Common myeloid progenitor, CD34-positive (primary cell): ENCODE data around the gene PCDH9.
"Not testable (repeated sequence)": the region's sequence is repeated elsewhere in the genome, so short reads cannot be mapped to it uniquely, and the experiment has no call there.

ENCODE experiments used
- CTCF ChIA-PET: fragments of 350-600 bp; sonication (Branson Sonifier 250); formaldehyde crosslinking; loops from one replicate; lab custom pipeline; 2021; ENCODE audit warnings: antibody characterized with exemption; lab: Charles Lee
- POLR2A ChIA-PET: fragments of 350-600 bp; sonication (Branson Sonifier 250); formaldehyde crosslinking; loops from one replicate; lab custom pipeline; 2021; ENCODE audit warnings: antibody characterized with exemption; lab: Charles Lee
- DNase-seq, 3 donors: peaks; one replicate each; pipeline versions ENCODE4 v3.0.0 to v3.0.0-alpha.2; 2013
- H3K27ac ChIP-seq, 2 experiments: 1 replicate in 1 of 2; 2 replicates in 1 of 2; pipeline ENCODE4 v1.7.0; 2013; ENCODE audit warnings: inconsistent platforms in 2 of 2, low read length in 2 of 2, mild to moderate bottlenecking in 2 of 2, low read depth in 1 of 2, moderate library complexity in 1 of 2; ENCODE audit not compliant: severe bottlenecking in 2 of 2, insufficient read depth in 1 of 2, poor library complexity in 1 of 2
- H3K27me3 ChIP-seq, 5 experiments: replicated peaks in 2 of 5; 1 replicate in 3 of 5; 2 replicates in 2 of 5; pipeline versions ENCODE4 v1.6.1 to v1.7.0; 2013; ENCODE audit warnings: low read length in 4 of 5, mild to moderate bottlenecking in 2 of 5, moderate library complexity in 2 of 5, inconsistent platforms in 1 of 5; ENCODE audit not compliant: insufficient read depth in 5 of 5, control insufficient read depth in 4 of 5
- H3K36me3 ChIP-seq, 4 experiments: 1 replicate in 2 of 4; 2 replicates in 2 of 4; pipeline versions ENCODE4 v1.6.1 to v1.7.0; 2013; ENCODE audit warnings: low read length in 3 of 4, control low read depth in 1 of 4, mild to moderate bottlenecking in 1 of 4; ENCODE audit not compliant: control insufficient read depth in 4 of 4, insufficient read depth in 4 of 4
- H3K4me1 ChIP-seq, 4 experiments: 1 replicate in 3 of 4; 2 replicates in 1 of 4; pipeline versions ENCODE4 v1.6.1 to v1.7.1; 2013; ENCODE audit warnings: low read length in 3 of 4, mild to moderate bottlenecking in 3 of 4, control low read depth in 1 of 4, inconsistent platforms in 1 of 4, moderate library complexity in 1 of 4; ENCODE audit not compliant: control insufficient read depth in 4 of 4, insufficient read depth in 4 of 4; ENCODE audit errors: control extremely low read depth in 1 of 4
- H3K4me3 ChIP-seq, 7 experiments: 1 replicate in 4 of 7; 2 replicates in 3 of 7; pipeline versions ENCODE4 v1.5.1 to v1.7.0; 2013; ENCODE audit warnings: mild to moderate bottlenecking in 7 of 7, low read length in 6 of 7, moderate library complexity in 6 of 7, inconsistent platforms in 2 of 7, low read depth in 2 of 7, control low read depth in 1 of 7; ENCODE audit not compliant: insufficient read depth in 4 of 7, control insufficient read depth in 1 of 7; ENCODE audit errors: extremely low read depth in 1 of 7
- H3K9me3 ChIP-seq, 5 experiments: 1 replicate in 4 of 5; 2 replicates in 1 of 5; pipeline versions ENCODE4 v1.6.1 to v1.7.1; 2013; ENCODE audit warnings: low read length in 4 of 5, mild to moderate bottlenecking in 2 of 5, inconsistent platforms in 1 of 5, low read depth in 1 of 5, moderate library complexity in 1 of 5; ENCODE audit not compliant: control insufficient read depth in 4 of 5, insufficient read depth in 2 of 5; ENCODE audit errors: control extremely low read depth in 1 of 5
- WGBS: methylation state at CpG from one replicate; pipeline ENCODE4 v1.1.5; 2013; ENCODE audit not compliant: insufficient coverage; 5-methylcytosine and 5-hydroxymethylcytosine counted together

The PCDH9 gene

GRCh38 chr13:66781241-66781640 is 448.9 kb downstream of the PCDH9 start:
- ChIA-PET CTCF (interaction anchor here (0.6 kb wide), 1 partner anchor 82 kb away, joined by 5 read pairs; no protein-coding TSS in a partner anchor), POLR2A (no interaction called here)
- Histone ChIP-seq H3K27ac (no peak overlapping the region), H3K4me1 (no peaks in the 10 kb centered on the region), H3K27me3 (no peaks in the 10 kb centered on the region), H3K9me3 (no peaks in the 10 kb centered on the region), H3K4me3 (no peak overlapping the region), H3K36me3 (no peaks in the 10 kb centered on the region)
- WGBS, result 100% methylated on average over 1 of the region's 2 CpGs
- DNase-seq, result no peak

DNA sequence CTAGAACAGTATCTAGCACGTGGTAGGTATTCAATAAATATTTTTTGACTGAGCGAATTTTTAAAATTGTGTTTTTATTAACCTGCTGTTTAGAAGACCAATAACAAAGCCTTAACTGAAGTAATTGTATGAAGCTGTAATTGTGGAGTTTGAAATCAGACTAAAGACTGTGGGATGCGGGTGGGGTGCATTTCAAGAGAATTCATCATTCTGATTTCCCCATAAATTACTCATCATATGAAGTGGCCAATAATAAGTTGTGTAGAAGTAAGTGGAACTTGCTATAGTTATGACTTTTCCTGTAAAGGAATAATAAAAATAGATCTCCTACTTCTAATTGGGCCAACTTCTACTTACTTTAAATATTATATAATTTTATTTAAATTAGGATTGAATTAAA is 449.3 kb downstream of the PCDH9 start:
- WGBS, result no CpG with 5 or more reads among the region's 3 CpGs
- Histone ChIP-seq H3K27ac (no peak overlapping the region), H3K9me3 (no peaks in the 10 kb centered on the region), H3K27me3 (no peaks in the 10 kb centered on the region), H3K4me3 (no peak overlapping the region), H3K36me3 (no peaks in the 10 kb centered on the region), H3K4me1 (no peaks in the 10 kb centered on the region)
- CTCF ChIA-PET, result no interaction called here
- DNase-seq, result no peak
- POLR2A ChIA-PET, result no interaction called here

DNA sequence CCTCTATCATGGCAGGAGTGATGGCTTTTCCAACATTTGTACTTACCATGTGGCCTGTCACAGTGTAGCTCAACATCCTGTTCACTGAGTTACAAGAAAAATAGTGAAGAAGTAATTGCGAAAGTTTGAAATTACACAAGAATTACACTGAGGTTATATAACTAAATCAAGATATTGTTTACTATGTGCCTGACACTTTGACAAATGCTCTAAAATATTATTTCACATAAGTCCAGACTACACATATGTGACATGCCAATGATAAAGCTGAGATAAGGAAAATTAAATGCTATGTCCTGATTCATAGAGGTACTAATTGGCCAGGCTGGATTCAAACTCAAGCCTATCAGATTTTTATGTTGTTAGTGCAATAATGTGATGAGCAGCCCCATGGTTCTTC is 451.7 kb downstream of the PCDH9 start:
- no CpG with 5 or more reads among the region's 1 CpG for WGBS

GRCh38 chr13:66775196-66775595 is 454.9 kb downstream of the PCDH9 start:
- no peaks in the 10 kb centered on the region for H3K9me3 ChIP-seq
- DNase-seq, result no peak
- 100% methylated on average over 1 of the region's 3 CpGs for WGBS
- no peak overlapping the region for H3K4me3 ChIP-seq
- H3K27ac ChIP-seq, result no peak overlapping the region
- no peaks in the 10 kb centered on the region for H3K36me3 ChIP-seq
- H3K4me1 ChIP-seq, result no peaks in the 10 kb centered on the region
- ChIA-PET POLR2A (no interaction called here), CTCF (no interaction called here)
- H3K27me3 ChIP-seq, result no peaks in the 10 kb centered on the region

More for the DNA sequence above, 451.7 kb downstream of the PCDH9 start:
- CTCF ChIA-PET, result no interaction called here
- Histone ChIP-seq H3K36me3 (no peaks in the 10 kb centered on the region), H3K4me3 (no peak overlapping the region), H3K27me3 (no peaks in the 10 kb centered on the region), H3K27ac (no peak overlapping the region), H3K9me3 (no peaks in the 10 kb centered on the region), H3K4me1 (no peaks in the 10 kb centered on the region)
- DNase-seq, result no peak
- POLR2A ChIA-PET, result no interaction called here

- no CpG with 5 or more reads among the region's 2 CpGs for WGBS
- CTCF ChIA-PET, result no interaction called here
- POLR2A ChIA-PET, result no interaction called here
Observed at GRCh38 chr13:66774046-66774445, 456.1 kb downstream of the PCDH9 start.

DNA sequence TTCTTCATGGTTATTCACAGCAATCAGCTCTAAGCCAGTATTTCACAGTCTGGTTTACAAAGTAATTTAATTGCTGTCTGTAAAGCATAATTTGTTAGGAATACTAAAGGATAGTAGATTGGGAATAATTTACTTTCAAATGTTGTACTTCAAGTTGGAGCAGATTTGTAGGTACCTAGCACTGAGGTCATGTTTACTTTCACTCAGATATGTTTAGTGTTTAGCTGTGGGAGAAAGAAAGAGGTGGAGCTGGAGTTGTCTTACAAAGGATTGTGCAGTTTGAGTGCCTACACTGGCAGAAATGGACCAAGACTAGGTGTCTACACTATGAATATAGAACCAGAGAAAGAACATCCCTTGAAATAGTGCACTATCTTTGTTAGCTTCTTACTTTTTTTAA is 464.6 kb downstream of the PCDH9 start:
- Histone ChIP-seq H3K4me3 (no peak overlapping the region), H3K27me3 (no peaks in the 10 kb centered on the region), H3K36me3 (no peaks in the 10 kb centered on the region), H3K9me3 (peaks cover 0 to 11% (median 6%) of the 10 kb centered on the region in 5 experiments), H3K27ac (no peak overlapping the region), H3K4me1 (no peaks in the 10 kb centered on the region)
- no peak for DNase-seq
- ChIA-PET POLR2A (no interaction called here), CTCF (no interaction called here)

More at GRCh38 chr13:66774046-66774445, 456.1 kb downstream of the PCDH9 start:
- Histone ChIP-seq H3K27me3 (no peaks in the 10 kb centered on the region), H3K4me3 (no peak overlapping the region), H3K9me3 (no peaks in the 10 kb centered on the region), H3K27ac (no peak overlapping the region), H3K36me3 (no peaks in the 10 kb centered on the region), H3K4me1 (no peaks in the 10 kb centered on the region)
- no peak for DNase-seq

GRCh38 chr13:66760678-66761077 is 469.5 kb downstream of the PCDH9 start:
- 100% methylated on average over 3 of the region's 4 CpGs for WGBS
- H3K27ac ChIP-seq, H3K36me3 ChIP-seq, H3K27me3 ChIP-seq, H3K4me3 ChIP-seq, DNase-seq, POLR2A ChIA-PET, H3K4me1 ChIP-seq, CTCF ChIA-PET: not testable (repeated sequence)
- peaks cover 1 to 17% (median 8%) of the 10 kb centered on the region in 5 experiments for H3K9me3 ChIP-seq
